ENCODE measurements around the gene SLC25A44.
A peak's percentile ranks its signal among the peaks of the same experiment; 100 is the strongest.

The SLC25A44 gene

DNA sequence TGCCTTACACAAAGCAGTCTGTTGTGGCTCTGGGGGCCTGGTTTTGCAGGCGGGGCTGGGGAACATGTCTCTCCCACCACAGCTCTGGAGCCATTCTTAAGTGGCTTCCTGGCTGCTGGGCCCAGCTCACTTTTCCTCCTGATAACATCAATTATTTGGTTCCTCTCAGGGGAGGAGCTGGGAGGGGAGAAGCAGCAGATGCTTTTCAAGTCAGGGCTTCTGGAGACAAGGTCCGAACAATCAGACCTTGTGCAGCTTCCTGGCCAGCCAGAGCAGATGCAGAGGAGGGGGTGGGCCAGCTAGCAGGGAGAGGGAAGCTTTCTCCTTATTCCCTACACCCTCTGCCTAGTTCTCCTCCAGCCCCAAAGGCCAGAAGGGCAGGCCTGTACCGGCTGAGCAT lies 57.6 kb downstream of the SLC25A44 start:
- in situ Hi-C loops (cut with MboI; ENCODE audit: low pct_unique_long_range_greater_than_20kb, low sequenced_read_pairs) = no loop called here

DNA sequence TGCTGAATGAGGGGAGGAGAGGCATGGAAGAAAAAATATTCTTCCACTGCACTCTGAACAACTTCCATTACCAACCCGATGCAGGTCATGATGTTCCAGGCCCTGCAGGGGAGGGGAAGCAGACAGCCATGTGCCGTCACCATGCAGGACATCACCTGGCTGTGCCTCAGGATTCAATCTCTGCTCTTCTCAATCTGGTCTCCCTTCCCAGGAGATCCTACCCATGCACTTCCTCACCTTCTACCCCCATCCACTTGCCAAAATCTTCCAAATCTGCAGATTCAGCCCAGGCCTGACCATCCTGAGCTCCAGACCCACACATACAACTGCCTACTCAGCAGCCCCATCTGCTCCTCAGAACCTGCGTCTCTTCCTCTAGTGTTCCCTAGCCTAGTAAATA lies 59.7 kb downstream of the SLC25A44 start:
- in situ Hi-C loops (cut with MboI; ENCODE audit: low pct_unique_long_range_greater_than_20kb, low sequenced_read_pairs) = no loop called here

More for the DNA sequence above, 57.6 kb downstream of the SLC25A44 start:
- DNase-seq = peak; percentile 92

DNA sequence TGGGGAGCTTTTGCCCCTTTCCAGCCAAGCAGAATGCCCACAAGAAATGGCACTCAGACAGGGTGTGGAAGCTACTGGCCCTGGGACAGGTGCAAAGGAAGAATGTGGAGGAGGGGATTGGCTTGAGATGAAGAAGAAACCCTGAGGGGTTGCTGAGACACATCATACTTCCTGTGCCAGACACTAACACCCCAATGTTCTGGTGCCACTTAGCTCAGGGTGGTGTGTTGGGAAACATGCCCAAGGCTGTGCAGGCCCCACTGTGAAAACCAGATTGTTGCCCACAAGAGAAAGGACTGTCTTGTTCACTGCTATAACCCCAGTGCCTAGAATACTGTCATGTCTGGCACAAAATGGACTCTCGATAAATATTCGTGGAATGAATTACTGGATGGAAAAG lies 63.8 kb downstream of the SLC25A44 start:
- DNase-seq = no peak
- in situ Hi-C loops (cut with MboI; ENCODE audit: low pct_unique_long_range_greater_than_20kb, low sequenced_read_pairs) = no loop called here

More for the DNA sequence above, 59.7 kb downstream of the SLC25A44 start:
- no peak for DNase-seq

DNA sequence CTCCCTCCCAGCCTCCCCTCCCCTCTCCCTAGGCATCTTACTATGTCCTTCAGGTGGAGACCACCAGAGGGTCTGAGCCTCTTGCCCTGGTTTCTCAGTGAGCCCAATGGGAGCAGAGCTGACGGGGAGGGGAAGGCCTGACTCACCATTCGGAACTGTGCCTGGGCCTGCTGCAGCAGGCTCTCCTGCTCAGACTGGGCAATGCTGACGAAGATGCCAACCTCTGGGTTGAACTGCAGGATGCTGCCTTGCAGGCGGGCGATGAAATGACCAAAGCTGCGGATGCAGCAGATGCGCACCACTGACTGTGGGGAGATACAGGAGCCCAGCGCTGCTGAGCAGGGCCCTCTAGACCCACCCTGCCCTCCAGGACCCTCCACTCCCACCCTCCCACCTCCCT lies 65.0 kb downstream of the SLC25A44 start:
- in situ Hi-C loops (cut with MboI; ENCODE audit: low pct_unique_long_range_greater_than_20kb, low sequenced_read_pairs) = no loop called here
- DNase-seq = no peak

DNA sequence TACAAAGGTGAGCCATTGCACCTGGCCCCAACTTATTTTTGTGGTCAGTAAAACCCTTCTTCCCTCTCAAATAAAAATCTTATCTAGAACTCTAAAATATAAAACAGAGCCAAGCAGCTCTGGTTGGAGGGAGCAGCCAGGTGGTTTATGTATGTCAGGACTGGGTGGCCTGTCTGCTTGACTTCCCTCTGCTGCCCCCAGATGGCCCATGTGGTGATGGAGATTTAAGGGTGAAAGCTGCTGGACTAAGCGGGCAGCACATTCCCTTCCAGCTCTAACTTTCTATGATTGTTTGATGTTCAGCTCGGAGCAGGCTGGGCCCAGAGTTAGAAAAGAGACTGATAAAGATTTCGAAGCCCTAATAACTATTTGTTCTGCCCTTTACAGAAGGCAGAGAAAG lies 65.9 kb downstream of the SLC25A44 start:
- DNase-seq = peak; percentile 47
- in situ Hi-C loops (cut with MboI; ENCODE audit: low pct_unique_long_range_greater_than_20kb, low sequenced_read_pairs) = no loop called here

DNA sequence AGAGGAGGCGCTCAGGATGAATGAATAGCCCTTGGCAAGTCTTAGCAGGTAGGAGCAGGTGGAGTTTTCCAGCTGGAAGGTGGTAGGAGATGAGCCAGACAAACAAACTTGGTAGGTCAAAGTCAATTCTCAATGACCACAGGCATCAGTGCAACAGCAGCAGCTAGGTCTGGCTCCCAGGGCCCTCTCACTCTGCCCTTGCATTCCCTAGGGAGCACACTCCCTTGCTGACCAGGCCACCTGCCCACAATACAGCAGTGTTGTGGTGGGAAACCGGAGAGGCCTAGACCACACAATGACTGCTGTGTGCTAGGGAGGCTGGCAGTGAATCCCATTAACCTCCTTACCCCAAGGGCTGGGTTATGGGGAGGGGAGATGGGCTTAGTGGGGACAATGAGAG lies 67.0 kb downstream of the SLC25A44 start:
- no peak for DNase-seq
- in situ Hi-C loops (cut with MboI; ENCODE audit: low pct_unique_long_range_greater_than_20kb, low sequenced_read_pairs) = no loop called here
